Ovary (tissue), 9 donors: ENCODE data around the gene GADD45GIP1. TPM values are rescaled to one million over a fixed set of nuclear protein-coding genes. Genes with fewer than 3 reads are reported as not detected.
"Not testable (repeated sequence)": the region's sequence is repeated elsewhere in the genome, so short reads cannot be mapped to it uniquely, and the experiment has no call there.

Experiments used
- DNase-seq, 5 donors: peaks; one replicate each; pipeline ENCODE4 v3.0.0-alpha.2; 2019 to 2020
- H3K27ac ChIP-seq, 2 donors: fragments of 200-600 bp; one replicate each; pipeline versions ENCODE4 v1.5.1 to v1.8.0; 2019 to 2022
- H3K27me3 ChIP-seq: fragments of 200-600 bp; one replicate; pipeline ENCODE4 v1.8.0; 2022
- H3K36me3 ChIP-seq: fragments of 200-600 bp; sonication (generic); one replicate; pipeline ENCODE4 v1.5.1; 2019
- H3K4me1 ChIP-seq: one replicate; pipeline ENCODE4 v1.8.1; 2013; ENCODE audit warnings: mild to moderate bottlenecking, moderate library complexity; ENCODE audit not compliant: insufficient read depth
- H3K4me3 ChIP-seq: fragments of 200-600 bp; sonication (generic); one replicate; pipeline ENCODE4 v1.5.1; 2017
- H3K9me3 ChIP-seq, 2 donors: fragments of 200-600 bp in 1 of 2; sonication (generic) in 1 of 2; one replicate each; pipeline versions ENCODE4 v1.5.1 to v1.8.1; 2013 to 2019; ENCODE audit warnings: mild to moderate bottlenecking in 1 of 2, moderate library complexity in 1 of 2
- EP300 ChIP-seq: sonication (generic); formaldehyde crosslinking; IDR thresholded peaks from one replicate; pipeline ENCODE4 v1.6.1; 2017; ENCODE audit warnings: antibody characterized with exemption
- POLR2A ChIP-seq: fragments of 450-650 bp; IDR thresholded peaks from one replicate; pipeline ENCODE4 v1.6.1; 2017; ENCODE audit warnings: antibody characterized with exemption, mild to moderate bottlenecking, moderate library complexity
- whole genome bisulfite sequencing, 3 donors: extraction: QIAGEN DNeasy Blood & Tissue Kit in 1 of 3; methylation state at CpG; one replicate each; pipeline versions ENCODE4 v1.1.5 to v1.1.7; 2013 to 2017; 5-methylcytosine and 5-hydroxymethylcytosine counted together
- intact Hi-C, 4 donors: fragments of 100-400 bp; cut with DNase I; formaldehyde crosslinking; loops; one replicate each; pipeline versions ENCODE4 v1.11.0 to v1.15.1; 2022 to 2023
- polyA plus RNA-seq, 2 donors: library from polyadenylated mRNA; stranded (reverse); fragments of 200-250 nt in 1 of 2; fragments of 350-450 nt in 1 of 2; fragmentation: Illumina TruSeq in 1 of 2; extraction: RNeasy Lipid Tissue Mini Kit (QIAGEN cat#74804) in 1 of 2; gene quantifications; one replicate each; pipeline ENCODE4 v1.2.3, GENCODE V29; 2013 to 2014
- total RNA-seq, 7 donors: library from RNA; depleted of rRNA in 2 of 7; stranded (reverse); fragments of >200 nt in 2 of 7; fragmentation: NEBNext Ultra II Directional in 3 of 7; extraction: Animal tissue kit (Norgen Biotek cat#: 25700) in 3 of 7; gene quantifications; one replicate each; pipeline versions ENCODE4 v1.1.0 to v1.2.4, GENCODE V29; 2016 to 2023
- TF ChIP-seq, protein P1 (sequence below), 3 donors: fragments of 450-650 bp in 2 of 3; fragments of 200-600 bp in 1 of 3; IDR thresholded peaks; one replicate each; pipeline versions ENCODE4 v1.5.1 to v1.8.0; 2016 to 2022; ENCODE audit warnings: antibody characterized with exemption in 3 of 3, mild to moderate bottlenecking in 1 of 3
- donor health status: DM: no; HTN: no; CAD: no; lungs with moderate emphysema.
- donor health status: DM: no; HTN: no; CAD: no.
- donor health status: Bipolar disorder and iron deficiency.
- donor health status: DM: yes; HTN: yes; CAD: no.
- donor health status: DM: no; HTN: no; CAD: no.
- donor health status: DM: yes; HTN: yes; CAD: no.

The GADD45GIP1 gene
- total and polyA plus RNA-seq, 9 donors: 1.8 to 57.7 (median 19.1) TPM

DNA sequence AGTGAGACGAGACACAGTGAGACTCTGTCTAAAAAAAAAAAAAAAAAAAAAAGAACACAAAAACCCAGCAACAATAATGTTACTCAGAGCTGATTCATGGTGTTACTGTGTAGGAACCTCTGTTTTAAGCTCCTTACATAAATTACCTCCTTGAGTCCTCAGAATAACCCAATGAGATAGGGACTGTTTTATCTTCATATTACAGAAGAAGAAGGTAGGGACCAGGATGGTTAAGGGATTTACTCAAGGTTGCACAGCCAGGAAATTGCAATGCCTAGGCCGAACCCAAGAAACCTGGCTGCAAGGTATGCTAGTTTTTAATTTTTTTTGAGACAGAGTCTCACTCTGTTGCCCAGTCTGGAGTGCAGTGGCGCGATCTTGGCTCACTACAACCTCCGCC is 10.9 kb upstream of the GADD45GIP1 start:
- TF ChIP-seq, protein P1, sequence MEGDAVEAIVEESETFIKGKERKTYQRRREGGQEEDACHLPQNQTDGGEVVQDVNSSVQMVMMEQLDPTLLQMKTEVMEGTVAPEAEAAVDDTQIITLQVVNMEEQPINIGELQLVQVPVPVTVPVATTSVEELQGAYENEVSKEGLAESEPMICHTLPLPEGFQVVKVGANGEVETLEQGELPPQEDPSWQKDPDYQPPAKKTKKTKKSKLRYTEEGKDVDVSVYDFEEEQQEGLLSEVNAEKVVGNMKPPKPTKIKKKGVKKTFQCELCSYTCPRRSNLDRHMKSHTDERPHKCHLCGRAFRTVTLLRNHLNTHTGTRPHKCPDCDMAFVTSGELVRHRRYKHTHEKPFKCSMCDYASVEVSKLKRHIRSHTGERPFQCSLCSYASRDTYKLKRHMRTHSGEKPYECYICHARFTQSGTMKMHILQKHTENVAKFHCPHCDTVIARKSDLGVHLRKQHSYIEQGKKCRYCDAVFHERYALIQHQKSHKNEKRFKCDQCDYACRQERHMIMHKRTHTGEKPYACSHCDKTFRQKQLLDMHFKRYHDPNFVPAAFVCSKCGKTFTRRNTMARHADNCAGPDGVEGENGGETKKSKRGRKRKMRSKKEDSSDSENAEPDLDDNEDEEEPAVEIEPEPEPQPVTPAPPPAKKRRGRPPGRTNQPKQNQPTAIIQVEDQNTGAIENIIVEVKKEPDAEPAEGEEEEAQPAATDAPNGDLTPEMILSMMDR (IDR thresholded peaks at IDR 0.05): no peak
- TF ChIP-seq EP300 (no peak), POLR2A (no peak)
- WGBS, 3 donors: 84 to 88% (median 87%) methylated on average over 5 of the region's 5 CpGs
- no peak overlapping the region for H3K27ac ChIP-seq
- DNase-seq: no peak
- H3K27me3 ChIP-seq: no peaks in the 10 kb centered on the region
- no peaks in the 10 kb centered on the region for H3K9me3 ChIP-seq
- intact Hi-C loops: no loop called here
- no peaks in the 10 kb centered on the region for H3K36me3 ChIP-seq
- H3K4me1 ChIP-seq: no peaks in the 10 kb centered on the region
- H3K4me3 ChIP-seq: no peak overlapping the region

GRCh38 chr19:12965812-12966135 is 8.8 kb upstream of the GADD45GIP1 start:
- intact Hi-C loops: no loop called here

DNA sequence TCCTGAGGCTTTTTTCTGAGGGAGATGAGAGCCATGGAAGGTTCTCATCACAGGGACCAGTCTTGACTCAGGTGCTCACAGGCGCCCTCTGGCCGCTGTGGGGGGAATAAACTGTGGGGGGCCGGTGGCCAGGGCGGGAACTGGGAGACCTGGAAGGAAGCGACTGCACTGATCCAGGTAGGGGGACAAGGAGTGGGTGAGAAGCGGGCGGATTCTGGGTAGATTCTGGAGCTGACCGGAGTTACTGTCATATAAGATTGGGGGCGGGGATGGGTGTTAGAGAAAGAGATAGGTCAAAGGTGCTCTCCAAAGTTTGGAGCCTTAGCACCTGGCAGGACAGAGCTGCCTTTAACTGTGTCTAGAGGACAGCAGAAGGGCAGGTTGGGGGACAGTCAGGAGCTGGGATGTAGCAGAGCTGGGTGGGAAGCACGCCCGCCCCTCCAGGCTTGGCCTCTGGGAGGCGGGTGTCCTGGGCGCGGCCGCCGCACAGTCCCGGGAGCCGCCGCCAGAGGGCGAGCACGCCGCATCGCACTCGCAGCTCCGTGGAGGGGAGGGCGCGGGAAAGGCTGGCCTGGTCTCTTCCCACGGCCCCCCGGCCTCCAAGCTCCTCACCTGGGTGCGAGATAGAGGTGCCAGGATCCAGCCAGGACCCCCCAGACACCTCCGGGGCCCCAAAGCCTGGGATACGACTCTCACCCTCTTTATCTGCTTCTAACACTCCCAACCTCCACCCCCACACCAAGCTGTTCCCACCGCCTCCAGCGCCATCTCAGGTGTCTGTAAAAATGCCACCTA is 8.2 kb upstream of the GADD45GIP1 start:
- Histone ChIP-seq H3K4me1 (no peaks in the 10 kb centered on the region), H3K36me3 (no peaks in the 10 kb centered on the region), H3K27me3 (no peaks in the 10 kb centered on the region), H3K9me3 (no peaks in the 10 kb centered on the region), H3K4me3 (peak overlapping the region; percentile 32), H3K27ac (no peak overlapping the region)
- intact Hi-C loops: no loop called here
- DNase-seq: peak; percentile 63 to 86 (median 78)
- 1% methylated on average over 32 to 34 of the region's 34 CpGs for WGBS, 3 donors
- TF ChIP-seq, protein P1 (IDR thresholded peaks at IDR 0.05): peak; percentile 60 to 98 (median 92)
- no peak for TF ChIP-seq POLR2A

More at GRCh38 chr19:12965812-12966135, 8.8 kb upstream of the GADD45GIP1 start:
- H3K9me3 ChIP-seq: no peaks in the 10 kb centered on the region
- no peaks in the 10 kb centered on the region for H3K36me3 ChIP-seq
- H3K4me3 ChIP-seq: no peak overlapping the region
- no peak for DNase-seq
- WGBS, 3 donors: 45 to 50% (median 48%) methylated on average over 8 of the region's 8 CpGs
- H3K4me1 ChIP-seq: no peaks in the 10 kb centered on the region
- H3K27ac ChIP-seq: no peak overlapping the region
- no peaks in the 10 kb centered on the region for H3K27me3 ChIP-seq
- TF ChIP-seq POLR2A (no peak), EP300 (no peak)
- TF ChIP-seq, protein P1 (IDR thresholded peaks at IDR 0.05): no peak

- H3K9me3 ChIP-seq: no peaks in the 10 kb centered on the region
- intact Hi-C loops: no loop called here
- H3K27me3 ChIP-seq: no peaks in the 10 kb centered on the region
- WGBS, 3 donors: 56 to 62% (median 60%) methylated on average over 6 of the region's 6 CpGs
- no peak overlapping the region for H3K4me3 ChIP-seq
- TF ChIP-seq POLR2A: no peak
- TF ChIP-seq, protein P1 (IDR thresholded peaks at IDR 0.05): no peak
- TF ChIP-seq EP300: no peak
- H3K4me1 ChIP-seq: peaks cover 1% of the 10 kb centered on the region
- no peak overlapping the region for H3K27ac ChIP-seq
- H3K36me3 ChIP-seq: no peaks in the 10 kb centered on the region
- no peak for DNase-seq
Observed at GRCh38 chr19:12959481-12959880, 2.5 kb upstream of the GADD45GIP1 start.

DNA sequence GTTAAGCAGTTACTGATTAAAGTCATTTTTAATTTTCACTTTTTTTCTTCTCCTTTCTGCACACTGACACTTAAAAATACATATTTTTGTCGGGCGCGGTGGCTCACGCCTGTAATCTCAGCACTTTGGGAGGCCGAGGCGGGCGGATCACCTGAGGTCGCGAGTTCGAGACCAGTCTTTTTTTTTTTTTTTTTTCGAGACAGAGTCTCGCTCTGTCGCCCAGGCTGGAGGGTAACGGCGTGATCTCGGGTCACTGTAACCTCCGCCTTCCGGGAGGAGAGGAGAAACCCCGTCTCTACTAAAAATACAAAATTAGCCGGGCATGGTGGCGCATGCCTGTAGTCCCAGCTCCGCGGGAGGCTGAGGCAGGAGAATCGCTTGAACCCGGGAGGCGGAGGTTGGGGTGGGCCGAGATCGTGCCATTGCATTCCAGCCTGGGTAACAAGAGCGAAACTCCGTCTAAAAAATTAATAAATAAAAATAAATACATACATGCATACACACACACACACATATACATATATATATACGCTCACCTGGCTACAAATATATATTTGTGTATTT is 448 bp upstream of the GADD45GIP1 start:
- intact Hi-C loops, H3K27me3 ChIP-seq, H3K4me1 ChIP-seq, H3K9me3 ChIP-seq, DNase-seq, H3K36me3 ChIP-seq: not testable (repeated sequence)
- Histone ChIP-seq H3K27ac (peak overlapping the region; percentile 43 to 78), H3K4me3 (peak overlapping the region; percentile 76)
- WGBS, 3 donors: 24 to 31% (median 30%) methylated on average over 31 of the region's 31 CpGs
